MM.1S (cell line): ENCODE data around the gene KIFAP3.

ENCODE experiments used
- EZH2 ChIP-seq: fragments of 300-600 bp; sonication (generic); optimal IDR thresholded peaks from 2 replicates; pipeline ENCODE3; 2017; ENCODE audit warnings: low read depth, mild to moderate bottlenecking, antibody characterized with exemption, low read length, mixed read lengths
- EZH2phosphoT487 ChIP-seq: fragments of 300-600 bp; sonication (generic); IDR thresholded peaks from 2 replicates; pipeline ENCODE4 v1.6.1; 2018; ENCODE audit warnings: antibody characterized with exemption, low read length
- TF ChIP-seq, protein P1 (sequence below): fragments of 300-600 bp; sonication (generic); IDR thresholded peaks from 2 replicates; pipeline ENCODE4 v1.5.1; 2016; ENCODE audit warnings: antibody characterized with exemption, low read length, mixed read lengths

DNA sequence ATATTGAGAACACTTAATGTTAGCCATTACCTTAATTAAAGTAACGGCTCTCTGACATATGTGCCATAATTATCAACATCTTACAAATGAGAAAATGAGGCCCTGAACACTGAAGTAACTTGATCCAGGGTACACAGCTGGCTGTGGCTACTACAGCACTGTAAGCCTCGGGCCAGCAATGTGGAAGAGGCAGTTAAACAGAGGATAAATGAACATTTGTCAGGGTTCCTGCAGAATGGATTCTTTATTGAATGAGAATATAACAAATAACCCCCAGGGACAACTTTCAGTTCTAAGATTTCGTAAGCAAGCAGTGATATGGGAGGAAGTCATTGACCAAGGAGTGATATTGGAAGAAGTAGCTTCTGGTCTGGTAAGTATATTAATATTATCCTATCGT, 110.3 kb downstream of the KIFAP3 start:
- TF ChIP-seq, protein P1, sequence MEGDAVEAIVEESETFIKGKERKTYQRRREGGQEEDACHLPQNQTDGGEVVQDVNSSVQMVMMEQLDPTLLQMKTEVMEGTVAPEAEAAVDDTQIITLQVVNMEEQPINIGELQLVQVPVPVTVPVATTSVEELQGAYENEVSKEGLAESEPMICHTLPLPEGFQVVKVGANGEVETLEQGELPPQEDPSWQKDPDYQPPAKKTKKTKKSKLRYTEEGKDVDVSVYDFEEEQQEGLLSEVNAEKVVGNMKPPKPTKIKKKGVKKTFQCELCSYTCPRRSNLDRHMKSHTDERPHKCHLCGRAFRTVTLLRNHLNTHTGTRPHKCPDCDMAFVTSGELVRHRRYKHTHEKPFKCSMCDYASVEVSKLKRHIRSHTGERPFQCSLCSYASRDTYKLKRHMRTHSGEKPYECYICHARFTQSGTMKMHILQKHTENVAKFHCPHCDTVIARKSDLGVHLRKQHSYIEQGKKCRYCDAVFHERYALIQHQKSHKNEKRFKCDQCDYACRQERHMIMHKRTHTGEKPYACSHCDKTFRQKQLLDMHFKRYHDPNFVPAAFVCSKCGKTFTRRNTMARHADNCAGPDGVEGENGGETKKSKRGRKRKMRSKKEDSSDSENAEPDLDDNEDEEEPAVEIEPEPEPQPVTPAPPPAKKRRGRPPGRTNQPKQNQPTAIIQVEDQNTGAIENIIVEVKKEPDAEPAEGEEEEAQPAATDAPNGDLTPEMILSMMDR = no peak
- no peak for TF ChIP-seq EZH2phosphoT487
- no peak for TF ChIP-seq EZH2
